SKM-1 (cell line): ENCODE data around the gene PSMB11.

Experiments used
- DNase-seq: peaks from one replicate; lab custom pipeline; 2025; ENCODE audit not compliant: unreplicated experiment; lab: John Stamatoyannopoulos, UW

The PSMB11 gene

DNA sequence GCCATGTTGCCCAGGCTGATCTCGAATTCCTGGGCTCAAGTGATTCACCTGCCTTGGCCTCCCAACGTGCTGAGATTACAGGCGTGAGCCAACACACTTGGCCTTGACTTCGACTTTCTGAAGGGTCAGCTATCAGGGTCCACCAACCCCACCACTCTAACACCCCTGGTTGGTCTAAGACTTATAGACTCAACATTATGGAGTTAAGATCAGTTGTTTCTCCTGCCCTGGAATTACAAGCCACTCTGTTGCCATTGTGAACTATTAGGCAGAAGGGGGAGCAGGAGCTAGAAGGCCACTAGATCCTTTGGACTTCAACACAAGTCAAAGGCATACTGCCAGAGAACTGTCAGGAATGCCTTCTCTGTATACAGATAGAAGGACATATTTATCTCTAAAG, 1.9 kb upstream of the PSMB11 start:
- no peak for DNase-seq

DNA sequence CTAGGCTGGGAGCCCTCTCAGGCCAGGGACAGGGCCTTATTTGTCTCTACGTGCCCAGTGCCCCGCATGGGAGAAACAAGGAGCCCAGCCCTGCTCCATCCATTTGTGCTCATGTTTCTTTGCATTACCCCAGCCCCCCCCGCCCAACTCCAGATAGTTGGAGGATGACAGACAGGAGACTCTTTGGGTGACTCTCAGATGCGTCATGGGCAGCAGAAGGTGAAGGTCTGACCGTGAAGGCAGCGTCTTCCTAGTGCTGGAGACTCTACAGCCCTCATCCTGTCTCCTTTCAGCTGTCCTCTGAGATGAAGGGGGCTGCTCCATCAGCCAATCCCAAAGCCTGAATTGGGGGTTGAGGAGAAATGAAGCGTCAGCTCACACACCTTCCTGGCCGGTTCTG, 283 bp upstream of the PSMB11 start:
- no peak for DNase-seq

DNA sequence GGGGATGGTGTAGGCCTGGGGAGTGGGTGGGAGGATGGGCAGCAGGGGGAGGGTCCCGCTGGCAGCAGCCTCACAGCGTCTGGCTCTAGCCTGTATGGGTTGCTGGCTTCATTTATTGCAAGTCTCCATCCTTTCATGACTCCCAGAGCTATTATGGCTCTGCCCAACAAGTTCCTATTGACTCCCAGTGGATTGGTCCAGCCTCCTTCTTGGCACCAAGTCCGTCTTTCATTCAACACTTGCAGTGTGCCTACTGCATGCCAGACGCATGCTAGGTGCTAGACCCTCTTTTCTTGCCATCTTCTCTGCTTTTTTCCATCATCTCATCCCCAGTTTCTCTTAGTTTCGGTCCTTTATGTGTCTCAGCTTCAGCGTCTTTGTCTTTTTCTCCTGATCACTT, 1.1 kb downstream of the PSMB11 start:
- DNase-seq = no peak

DNA sequence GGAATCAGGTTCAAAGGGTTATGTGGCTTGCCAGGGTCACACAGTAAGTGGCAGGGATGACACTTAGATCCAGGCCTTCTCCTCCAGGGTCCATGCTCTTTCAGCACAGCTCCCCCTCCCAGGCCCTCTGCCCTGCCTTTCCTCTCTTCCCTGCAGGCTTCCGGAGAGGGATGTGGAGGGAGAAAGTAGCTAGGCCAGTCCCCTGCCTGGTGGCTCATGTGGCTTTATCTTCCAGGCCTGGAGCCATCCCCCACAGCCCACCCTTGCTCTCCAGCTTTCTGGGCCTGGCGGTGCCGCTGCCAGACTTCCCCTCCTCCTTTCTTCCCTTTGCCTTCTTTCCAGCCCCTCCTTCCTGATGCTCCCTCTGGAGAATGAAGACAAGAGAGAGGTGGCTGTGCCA, 1.7 kb downstream of the PSMB11 start:
- DNase-seq = no peak

DNA sequence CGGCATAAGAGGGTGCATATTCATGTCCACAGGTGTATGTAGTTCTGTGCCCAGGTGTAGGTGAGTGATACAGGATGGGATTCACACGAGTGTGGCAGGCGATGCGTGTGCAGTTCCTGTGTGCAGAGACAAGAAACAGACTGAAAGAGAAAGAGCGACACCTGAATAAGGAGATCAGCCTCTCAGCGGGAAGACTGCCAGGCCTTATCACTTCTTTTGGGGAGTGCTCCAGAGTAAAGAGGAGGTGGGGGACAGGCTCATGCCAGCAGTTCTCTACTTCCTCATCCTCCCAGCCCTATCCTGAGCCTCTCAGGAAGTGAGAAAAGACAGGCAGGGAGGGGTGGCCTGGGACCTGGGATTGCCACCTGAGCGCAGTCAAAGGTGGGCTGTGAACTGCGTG, 2.8 kb downstream of the PSMB11 start:
- DNase-seq = no peak

DNA sequence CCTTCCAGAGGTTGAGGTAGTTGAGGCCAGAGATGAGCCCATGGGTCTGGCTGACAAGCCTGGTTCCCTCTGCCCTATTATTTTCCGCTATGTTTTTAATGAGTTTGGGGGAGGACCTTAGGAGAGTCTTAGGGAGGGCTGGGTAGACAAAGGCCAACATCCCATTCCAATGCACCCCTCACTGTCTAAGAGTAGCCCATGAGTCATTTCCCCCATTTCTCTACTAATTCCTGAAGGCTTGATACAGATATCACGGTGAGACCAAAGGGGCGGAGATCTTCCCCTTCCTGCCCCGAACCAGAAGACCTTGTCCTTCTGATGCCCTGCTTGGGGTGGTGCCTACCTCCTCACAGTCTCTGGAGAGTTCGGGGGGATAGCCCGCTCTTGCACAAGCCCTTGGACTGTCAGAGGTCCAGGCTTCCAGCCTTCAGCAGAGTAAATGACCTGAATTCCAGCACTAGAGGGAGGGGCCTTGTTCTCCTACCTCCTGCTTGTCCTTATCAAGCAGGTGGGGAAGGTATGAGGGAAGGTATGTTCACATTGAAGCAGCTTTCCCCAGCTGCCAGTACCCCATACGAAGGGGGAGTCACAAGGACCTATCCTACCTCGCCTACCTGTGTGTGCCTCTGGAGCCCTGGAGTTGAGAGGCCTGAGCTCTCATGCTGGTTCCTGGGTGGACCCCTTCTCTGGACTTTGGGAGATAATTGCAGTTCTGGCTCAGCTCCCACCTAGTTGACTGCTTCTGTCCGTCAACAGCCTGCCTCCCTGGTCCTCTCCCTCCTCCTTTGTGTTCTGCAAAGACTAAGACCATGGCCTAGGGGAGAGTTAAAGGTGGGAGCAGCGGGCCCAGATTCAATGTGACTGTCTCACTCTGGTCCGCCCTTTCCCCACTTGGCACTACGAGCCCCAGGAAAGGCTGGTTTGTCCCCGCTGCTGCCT, 3.7 kb downstream of the PSMB11 start:
- no peak for DNase-seq

DNA sequence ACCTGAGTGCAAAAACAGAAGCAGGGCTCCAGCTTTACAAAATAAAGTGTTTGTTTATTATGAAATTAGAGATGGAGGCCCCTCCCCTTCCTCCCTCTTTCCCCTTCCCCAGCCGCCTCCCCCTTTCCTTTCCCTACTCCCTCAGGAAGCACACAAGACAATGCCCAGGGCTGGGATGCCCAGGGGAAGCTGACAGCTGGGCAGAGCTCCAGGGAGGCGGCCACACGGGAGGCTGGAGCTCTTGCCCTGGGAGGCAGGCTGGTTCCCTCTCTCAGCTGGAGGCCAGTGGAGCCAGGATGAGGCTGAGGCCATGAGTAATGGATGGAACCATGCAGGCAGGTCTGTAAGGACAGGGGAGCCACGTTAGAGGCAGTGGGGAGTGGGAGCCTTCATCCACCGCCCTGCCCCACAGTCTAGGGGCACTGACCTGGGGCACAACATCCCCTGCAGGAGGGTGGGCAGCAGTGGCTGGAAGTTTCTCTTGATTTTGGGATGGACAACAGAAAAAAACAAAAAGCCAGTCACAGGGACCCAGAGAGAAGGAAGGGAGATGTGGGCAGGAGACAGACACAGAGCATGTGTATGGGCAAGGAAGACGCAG, 5.1 kb downstream of the PSMB11 start:
- DNase-seq = no peak

DNA sequence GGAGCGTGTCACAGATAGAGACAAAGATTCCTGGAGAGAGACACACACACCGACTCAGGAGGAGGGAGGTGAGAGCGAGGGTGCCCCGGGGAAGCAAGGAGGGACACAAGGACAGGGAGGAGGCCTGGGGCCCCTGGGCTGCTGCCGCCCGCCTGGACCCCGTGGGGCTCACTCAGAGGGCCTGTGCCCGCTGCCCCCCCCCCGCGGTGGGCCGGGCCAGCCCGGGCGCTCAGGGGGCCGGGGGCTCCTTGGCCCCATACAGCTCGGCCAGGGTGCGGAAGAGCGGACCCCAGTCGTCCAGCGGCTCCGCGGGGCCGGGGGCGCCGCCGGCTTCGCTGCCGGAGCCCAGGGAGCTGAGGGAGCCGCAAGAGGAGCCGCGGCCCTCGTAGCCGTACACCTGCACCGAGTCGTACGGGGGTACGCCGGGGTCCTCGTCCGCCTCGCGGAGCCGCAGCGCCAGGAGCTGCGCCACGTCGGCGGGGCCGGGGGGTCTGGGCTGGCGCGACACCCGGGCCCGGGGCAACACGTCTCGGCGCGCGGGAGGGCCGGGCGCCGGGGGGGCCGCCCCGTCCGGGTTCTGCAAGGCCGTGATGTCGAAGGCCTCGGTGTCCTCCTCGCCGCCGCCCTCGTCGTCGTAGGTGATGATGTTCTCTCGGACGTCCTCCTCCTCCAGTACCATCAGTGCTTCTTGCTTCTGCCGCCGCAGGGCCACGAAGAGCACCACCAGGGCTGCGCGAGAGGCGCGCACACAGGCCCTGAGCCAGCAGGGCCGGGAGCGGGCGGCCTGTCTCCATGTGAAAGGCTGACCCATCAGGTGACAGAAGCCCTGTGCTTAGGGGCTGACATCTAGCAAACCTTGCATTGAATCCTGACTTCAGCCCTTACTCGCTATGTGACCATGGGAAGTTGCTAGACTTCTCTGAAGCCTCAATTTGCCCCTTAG, 6.0 kb downstream of the PSMB11 start:
- no peak for DNase-seq

DNA sequence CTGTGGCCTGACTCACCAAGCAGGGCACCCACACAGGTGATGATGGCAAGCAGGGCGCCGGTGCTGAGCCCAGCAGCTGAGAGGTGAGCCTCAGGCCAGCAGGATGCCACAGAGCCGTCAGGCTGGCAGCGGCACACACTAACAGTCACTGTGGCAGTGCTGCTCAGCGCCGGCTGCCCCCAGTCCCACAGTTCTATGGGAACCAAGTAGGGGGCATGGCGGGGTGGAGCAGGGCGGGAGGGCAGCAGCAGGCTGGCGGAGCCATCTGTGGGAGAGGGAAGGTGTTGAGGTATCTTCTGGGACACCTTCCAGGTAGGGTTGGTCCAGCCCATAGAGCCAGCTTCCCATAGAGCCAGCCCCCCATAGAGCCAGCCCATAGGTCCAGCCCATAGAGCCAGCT, 7.0 kb downstream of the PSMB11 start:
- DNase-seq = no peak

DNA sequence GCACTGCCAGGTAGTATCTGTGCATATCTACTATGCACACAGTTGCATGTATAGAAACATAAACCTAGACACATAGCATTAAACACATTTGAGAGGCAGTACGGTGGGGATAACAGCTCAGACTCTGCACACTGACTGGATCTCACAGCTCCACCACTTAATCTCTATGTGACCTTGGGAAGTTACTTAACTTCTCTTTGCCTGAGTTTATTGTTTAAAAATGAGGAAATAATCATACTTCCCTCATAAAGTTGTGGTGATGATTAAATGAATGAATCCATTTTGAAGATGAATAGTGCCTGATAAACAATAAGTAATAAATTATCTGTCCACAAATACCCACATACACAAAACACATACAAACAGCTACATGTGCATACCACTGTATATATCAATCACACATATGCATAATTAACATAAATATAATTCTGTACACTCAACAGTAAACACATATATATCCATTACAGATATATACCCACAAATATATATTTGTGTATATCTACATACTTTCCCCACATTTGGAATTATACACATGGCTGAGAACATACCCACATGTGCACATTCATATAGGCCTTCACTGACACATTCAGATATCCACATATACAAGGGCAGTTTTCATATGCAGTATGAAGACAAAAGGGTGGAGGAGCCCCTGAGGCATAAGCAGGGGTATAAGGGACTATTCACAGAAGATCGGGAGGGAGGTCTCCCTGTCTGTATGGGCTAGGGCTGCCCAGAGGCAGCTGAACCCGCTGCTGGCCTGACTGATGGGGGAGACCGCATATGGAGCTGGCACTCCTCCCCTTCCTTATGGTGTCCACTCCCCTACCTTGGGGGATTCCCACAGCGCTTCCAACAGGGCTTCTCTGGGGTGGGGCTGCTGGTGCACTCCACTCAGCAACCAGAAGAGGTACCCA, 9.4 kb downstream of the PSMB11 start:
- DNase-seq = no peak

DNA sequence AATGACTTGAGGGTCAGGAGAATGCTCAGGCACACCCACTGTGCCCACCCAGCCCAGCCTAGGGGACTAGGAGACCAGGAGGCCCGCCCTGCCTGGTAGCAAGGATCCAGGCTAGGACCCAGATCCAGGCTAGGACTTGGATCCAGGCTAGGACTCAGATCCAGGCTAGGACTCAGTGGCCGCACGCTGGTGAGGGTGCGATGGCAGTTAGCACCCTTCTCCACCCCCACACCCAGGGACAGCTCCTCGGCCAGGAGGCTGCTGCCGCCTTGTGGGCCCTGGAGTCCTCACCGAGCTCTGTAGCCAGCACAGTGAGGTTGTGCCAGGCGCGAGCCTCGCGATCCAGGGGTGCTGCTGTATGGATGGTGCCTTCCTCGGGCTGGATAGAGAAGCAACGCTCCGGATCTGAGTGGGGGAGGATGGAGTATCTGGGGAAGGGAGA, 10.2 kb downstream of the PSMB11 start:
- DNase-seq = no peak

DNA sequence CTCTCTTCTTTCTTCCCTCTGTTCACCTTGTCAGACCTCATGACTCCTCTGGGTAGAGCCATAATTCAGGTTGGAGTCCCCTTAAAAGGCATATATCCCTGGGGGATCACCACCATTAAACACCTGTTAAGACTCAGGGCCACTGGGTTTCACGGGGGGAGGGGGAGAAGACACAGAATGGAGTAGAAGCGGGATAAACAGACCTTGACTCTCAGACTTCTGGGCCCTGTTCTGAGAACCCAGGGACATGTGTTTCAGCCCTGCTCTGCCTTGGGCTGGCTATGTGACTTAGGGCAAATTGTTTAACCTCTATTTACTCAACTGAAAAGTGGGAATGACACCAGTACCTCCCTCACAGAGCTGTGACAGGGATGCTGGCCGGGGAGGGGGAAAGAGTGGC, 10.7 kb downstream of the PSMB11 start:
- no peak for DNase-seq

DNA sequence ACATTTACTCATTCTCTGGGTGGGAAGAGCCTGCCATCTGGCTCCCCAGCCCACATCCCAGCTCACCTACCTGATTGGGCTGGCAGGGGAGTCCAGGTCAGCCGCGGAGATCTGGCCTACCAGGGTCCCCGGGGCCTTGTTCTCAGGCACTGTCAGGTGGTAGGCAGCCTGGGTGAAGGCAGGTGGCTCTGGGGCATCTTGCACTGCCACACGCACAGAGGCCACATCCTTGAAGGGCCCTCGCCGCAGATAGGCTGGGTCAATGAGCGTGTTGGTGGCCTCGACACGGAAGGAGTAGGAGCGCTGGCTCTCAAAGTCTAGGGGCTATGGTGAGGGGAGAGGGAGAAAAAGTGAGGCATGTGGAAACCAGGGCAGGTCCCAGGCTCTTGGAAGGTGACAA, 11.4 kb downstream of the PSMB11 start:
- DNase-seq = no peak

DNA sequence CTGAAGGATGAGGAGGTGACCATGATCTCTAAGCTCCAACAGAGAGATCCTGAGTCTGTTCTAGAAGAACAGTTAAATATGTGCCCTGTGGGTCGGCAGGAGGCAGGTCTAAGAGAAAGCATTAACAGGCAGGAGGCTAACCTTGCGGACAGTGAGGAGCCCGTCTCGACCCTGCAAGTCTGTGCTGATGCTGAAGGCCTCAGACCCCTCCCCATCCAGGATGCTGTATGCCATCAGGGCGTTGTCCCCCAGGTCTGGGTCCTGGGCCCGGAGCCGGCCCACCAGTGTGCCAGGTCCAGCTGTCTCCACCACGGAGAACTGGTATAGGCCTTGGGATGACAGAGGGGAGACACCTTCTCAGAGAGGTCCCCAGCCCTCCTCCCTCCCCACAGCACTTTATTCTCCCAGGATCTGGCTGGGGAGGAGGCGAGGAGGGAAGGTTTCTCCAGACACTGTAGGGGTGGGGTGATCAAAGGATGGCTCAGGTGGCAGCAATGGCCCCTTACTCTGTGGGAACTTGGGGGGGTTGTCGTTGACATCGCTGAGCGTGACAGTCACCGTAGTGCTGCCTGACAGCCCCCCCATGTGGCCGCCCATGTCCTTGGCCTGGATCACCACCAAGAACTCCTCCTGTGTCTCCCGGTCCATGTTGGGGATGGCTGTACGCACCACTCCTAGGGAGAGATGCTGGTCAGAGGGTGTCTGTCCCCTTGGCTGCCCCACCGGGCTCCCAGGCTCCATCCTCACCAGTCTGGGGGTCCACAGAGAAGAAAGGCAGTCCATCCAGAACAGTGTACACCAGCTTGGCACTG, 12.2 kb downstream of the PSMB11 start:
- DNase-seq = no peak

DNA sequence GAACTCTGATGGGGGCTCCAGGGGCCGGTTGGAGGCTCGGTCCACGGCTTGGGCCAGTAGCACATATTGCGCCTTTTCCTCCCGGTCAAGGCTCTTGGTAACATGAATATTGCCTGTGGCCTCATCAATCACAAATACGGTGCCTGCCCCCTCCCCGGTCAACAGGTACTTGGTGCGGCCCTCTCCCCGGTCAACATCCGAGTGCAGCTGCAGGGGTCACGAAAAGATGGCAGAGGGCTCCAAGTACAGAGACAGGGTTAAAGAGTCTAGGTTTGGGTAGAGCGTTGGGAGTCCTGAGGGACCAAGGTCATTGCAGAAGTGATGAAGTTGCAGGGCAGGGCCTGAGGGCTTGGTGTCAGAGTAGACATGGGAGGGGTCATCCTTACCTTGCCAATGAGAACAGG, 13.1 kb downstream of the PSMB11 start:
- no peak for DNase-seq

DNA sequence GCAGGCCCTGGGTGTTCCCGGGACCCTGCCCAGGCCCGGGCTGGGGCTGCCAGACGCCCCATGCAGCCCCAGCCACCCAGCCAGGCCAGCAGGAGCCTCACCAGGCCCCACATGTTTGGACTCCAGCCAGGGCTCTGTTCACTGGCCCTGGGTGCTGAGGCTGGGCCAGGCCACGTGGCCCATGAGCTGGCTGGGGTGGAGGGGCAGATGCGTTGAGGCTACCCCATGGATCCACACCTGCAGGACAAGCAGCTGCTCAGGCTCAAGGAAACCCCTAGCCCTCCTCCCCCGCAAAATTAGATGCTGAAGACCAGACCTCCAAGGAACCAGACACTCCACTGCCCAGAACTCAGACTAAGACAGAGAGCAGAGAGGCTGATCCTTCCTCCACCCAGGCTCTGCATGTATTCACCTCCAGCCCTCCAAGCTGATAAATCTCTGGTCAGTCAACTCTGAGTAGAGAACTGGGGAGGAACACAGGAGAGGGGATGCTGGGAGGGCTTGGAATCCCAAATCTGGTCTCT, 13.7 kb downstream of the PSMB11 start:
- DNase-seq = no peak

DNA sequence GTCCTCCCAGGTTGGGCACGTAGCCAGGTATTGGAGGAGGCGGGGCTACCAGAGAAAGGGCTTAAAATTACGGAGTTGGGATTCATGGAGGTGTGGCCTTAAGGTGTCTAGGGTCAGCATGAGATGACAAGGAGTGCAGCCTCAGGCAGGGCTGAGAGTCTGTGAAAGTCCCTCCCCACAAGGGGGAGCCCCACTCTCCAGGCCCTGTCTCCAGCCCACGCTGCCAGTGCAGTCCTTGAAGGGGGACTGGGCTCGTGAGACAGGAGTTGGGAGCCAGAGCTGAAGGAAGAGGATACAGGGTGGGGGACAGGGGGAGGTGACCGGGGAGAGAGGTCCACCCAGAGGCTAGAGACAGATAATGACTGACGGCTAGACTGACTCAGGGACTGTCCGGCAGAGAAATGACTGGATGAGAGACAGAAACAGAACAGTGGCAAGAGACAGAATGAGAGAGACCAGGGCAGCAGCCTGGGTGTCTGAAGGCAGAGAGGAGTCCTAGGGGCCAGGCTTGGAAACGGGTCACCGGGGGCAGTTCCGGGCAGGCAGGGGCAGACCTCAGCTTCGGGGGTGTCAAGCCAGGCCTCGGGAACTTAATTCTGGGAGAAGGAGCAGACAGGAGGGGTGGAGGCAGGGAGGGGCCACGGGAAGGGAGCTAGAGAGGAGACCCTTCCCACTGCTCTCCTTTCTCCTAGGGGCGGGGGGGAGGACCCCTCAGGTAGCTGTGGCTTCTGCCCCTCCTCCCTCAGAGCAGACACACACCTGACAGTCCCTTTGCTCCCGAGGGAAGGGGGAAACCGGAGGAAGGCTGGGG, 14.3 kb downstream of the PSMB11 start:
- no peak for DNase-seq

DNA sequence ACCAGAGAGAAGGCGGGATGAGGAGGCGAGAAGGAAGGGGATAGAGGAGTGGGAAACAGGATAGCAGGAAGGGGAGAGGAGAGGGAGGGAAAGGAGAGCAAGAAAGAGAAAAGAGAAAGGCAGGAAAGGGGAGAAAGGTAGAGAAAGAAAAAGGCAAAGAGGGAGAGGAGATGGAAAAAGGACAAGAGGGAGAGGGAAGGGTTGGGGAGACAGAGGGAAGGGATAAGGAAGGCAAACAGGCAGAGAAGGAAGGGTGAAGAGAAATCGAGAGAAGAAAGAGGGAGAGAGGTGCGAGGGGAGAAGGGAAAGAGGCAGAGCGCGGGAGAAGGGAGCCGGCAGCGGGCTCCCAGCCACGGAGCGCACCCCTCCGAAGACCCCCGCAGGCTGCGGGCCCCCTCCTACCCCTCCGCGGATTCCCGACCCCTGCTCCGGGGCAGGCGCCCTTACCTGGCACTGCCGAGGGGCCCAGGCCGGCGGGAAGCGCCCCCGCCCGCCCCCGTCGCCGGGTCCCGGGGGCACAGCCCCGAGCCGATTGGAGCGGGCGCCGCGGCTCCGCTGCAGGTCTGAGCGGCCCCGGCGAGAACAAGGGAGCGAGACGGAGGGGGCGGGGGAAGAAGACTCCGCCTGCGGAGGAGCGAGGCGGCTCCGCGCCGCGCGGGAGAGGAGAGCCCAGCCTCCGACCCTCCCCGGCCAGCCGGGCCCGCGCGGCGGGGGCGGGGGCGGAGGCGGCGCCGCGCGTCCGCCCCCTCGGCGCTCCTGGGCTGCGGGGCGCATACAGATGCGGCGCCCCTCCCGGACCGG, 15.1 kb downstream of the PSMB11 start, which contains the start of gene CDH24:
Gene CDH24, minus strand, starts transcription at position 565 of the 801 bp plus-strand sequence. CDS start 1,787 bp downstream, outside the sequence.
- no peak for DNase-seq
